GM20000 (cell line): ENCODE results near the gene BTNL2.

Source experiments
- DNase-seq: peaks from one replicate; pipeline ENCODE4 v3.0.0; 2012; ENCODE audit warnings: low spot score
- TF ChIP-seq, protein P1 (sequence below): IDR thresholded peaks from 2 replicates; pipeline ENCODE4 v1.5.1; 2012; ENCODE audit warnings: mild to moderate bottlenecking, control low read depth; ENCODE audit errors: extremely low read depth, missing control alignments

Gene BTNL2

DNA sequence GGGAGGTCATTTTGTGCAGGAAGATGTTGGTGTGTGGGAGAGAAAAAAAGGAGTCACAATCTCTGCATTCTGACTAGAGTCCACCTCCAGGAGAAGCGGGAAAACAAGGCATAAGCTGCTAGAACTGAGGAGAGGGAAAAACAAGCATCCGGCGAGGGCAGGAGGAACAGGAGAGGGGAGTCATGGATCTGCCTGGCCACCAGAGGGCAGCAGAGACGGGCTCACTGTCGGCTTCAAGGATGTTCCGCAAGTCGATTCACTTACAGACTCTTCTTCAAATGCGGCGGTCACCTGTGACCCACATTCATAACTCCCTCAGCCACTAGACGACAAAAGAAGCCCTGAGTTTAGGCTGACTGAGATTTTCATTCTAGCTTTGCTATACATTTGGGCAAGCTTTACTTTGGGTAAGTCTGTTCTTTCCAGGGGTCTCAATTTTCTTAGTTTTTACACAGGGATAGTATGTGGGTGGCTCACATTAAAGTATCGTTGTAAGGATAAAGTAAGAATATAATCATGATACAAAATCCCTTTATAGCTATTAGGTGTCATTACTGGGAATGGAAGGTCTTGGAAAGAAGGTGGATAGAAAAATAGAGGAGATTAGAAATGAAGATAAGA lies 6.6 kb upstream of the BTNL2 start:
- DNase-seq, result peak; percentile 76
- TF ChIP-seq, protein P1, sequence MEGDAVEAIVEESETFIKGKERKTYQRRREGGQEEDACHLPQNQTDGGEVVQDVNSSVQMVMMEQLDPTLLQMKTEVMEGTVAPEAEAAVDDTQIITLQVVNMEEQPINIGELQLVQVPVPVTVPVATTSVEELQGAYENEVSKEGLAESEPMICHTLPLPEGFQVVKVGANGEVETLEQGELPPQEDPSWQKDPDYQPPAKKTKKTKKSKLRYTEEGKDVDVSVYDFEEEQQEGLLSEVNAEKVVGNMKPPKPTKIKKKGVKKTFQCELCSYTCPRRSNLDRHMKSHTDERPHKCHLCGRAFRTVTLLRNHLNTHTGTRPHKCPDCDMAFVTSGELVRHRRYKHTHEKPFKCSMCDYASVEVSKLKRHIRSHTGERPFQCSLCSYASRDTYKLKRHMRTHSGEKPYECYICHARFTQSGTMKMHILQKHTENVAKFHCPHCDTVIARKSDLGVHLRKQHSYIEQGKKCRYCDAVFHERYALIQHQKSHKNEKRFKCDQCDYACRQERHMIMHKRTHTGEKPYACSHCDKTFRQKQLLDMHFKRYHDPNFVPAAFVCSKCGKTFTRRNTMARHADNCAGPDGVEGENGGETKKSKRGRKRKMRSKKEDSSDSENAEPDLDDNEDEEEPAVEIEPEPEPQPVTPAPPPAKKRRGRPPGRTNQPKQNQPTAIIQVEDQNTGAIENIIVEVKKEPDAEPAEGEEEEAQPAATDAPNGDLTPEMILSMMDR, result peak; percentile 93

DNA sequence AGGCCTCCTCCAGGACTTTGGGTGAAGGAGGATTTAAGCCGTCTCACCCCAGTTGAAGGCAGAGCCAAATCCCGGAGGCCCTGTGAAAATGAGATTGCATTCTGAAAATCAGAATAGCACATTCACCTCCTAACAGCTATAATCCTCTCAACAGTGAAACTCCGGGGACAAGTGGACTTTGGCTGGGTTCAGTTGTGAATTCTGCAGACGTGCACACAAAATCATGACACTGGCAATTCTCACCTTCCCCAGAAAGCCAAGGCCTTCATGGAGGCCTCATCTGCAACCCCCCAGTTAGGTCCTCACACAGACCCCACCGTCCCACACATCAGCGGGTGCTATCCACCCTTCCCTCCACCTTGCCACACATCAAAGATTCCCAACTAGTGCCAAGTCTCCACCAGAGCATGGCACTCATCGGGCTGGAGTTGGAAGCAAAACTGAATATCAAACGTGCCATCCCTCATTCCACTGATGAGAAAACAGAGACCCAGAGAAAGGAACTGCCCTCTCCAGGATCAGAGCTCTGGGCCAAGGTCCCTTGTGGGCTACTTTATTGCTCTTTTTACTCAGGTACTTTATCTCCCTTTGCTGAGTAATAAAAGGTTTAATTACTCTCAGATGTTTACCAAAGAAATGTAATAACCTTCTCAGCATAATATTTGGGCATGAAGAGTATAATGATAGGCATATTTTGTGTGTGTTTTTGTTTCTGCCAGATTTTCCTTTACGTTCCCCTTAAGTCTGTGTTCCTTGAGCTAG lies 4.8 kb upstream of the BTNL2 start:
- TF ChIP-seq, protein P1, result no peak
- DNase-seq, result no peak

DNA sequence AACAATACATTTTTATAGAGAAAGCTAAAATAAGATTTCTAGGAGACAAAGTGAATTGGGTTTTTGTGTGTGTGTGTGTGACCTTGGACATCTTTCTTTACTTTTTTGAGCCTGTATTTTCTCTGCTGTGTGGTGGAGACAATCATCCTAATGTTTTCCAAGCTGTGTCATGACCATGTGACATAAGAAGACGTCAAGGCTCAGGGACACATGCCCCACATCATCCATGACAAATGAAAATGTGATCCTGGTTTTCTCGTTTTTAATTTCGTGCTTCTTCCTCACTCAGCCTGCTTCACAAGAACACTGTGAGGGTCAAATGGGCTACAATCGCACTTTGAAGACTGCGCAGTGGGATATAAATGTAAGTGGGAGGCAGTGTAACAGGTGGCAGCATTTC lies 3.9 kb upstream of the BTNL2 start:
- TF ChIP-seq, protein P1, result no peak
- no peak for DNase-seq

DNA sequence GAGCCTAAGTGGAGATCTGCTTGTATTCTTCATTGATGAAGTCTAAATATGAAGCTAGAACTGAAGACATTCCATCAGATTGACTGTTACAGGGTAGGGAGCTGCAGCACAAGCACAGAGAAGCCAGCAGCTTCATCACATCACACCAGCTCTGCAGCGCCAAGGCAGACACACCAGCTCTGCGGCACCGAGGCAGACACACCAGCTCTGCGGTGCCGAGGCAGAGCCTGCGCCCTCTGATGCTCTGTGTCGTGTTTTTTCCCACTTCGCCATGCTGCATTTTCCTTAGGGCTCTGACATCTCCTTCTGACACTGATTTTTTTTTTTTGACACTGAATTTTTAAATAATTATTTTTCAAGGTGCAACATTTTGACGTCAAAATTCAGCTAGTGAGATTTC lies 784 bp downstream of the BTNL2 start:
- TF ChIP-seq, protein P1, result no peak
- no peak for DNase-seq

DNA sequence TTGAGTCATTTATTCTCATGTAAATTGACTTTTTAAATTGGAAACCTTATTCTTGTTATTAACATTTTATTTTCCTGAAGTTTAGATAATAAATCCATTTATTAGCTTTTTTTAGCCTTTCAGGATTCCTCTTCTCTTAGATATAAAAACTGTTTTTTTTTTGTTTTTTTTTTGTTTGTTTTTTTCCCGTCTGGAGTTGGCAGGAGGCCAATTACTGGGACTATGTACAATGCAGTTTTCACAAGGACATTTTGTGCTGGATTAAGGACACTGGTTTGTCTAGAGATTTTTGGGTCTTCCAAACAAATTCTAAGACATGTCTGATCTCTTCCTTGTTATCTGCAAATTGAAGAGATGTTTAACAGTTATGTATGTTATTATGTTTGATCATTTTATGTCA lies 1.3 kb downstream of the BTNL2 start:
- no peak for DNase-seq
- TF ChIP-seq, protein P1, result no peak

DNA sequence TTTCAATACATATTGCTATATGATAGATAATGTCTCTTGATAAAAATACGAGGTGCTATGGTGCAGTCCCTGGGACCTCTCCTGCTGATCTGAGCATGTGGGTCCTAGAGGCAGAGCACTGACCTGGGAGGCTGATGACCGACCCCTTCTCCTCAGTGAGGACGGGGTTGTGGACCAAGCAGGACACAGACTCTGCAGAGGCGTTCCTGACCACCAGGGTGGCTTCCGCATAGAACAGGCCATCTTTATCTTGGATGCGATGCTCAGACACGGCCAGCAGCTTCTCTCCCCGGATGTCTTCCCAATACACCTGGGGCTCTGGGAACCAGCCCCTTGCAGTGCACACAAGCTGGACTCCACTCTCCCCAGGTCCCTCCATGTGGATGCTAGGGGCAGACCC lies 4.2 kb downstream of the BTNL2 start:
- no peak for DNase-seq
- TF ChIP-seq, protein P1, result no peak

DNA sequence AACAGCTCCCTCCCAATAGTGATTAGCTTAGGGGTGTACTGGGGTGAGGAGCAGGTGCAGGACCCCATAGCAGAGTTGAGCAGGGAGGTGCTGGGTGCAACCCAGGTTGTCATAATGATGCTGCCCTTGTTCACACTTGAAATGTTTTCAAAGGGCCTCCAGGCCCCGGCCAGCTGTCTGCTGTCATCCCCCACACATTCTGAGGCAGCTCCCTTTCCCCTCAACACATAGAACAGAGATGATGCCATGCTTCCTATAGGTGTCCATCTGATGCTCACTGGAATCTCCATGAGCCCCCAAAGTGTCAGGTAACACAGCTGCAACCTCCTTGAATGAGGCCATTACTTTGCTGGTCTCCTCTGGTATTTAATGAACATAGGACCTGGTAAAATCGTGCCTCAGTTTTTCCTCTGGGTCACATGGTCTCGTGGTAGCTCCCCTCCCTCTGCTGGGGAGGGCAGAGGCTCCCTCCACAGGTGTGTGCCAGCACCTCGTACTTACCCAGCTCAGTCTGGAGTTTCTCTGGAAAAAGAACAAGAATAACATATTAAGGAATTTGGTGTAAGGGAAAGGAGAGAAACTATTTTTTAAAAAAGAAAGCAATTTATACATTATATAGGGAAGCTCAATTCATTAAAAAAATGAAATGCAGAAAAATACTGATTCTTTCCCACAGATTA lies 5.6 kb downstream of the BTNL2 start:
- no peak for DNase-seq
- TF ChIP-seq, protein P1, result no peak
